Measurements from ENCODE around the gene ADSL.

ADSL gene

GRCh38 chr22:40326905-40327735 lies 19.2 kb upstream of the ADSL start:
- no peak for DNase-seq (ENCODE audit: low read depth in 2 of 2)

- DNase-seq (ENCODE audit: low read depth in 2 of 2): no peak
These were observed 17.5 kb upstream of the ADSL start for GRCh38 chr22:40328546-40329456.

- no peak for DNase-seq (ENCODE audit: low read depth in 2 of 2)
These were observed 16.8 kb upstream of the ADSL start for GRCh38 chr22:40329466-40329865.

DNA sequence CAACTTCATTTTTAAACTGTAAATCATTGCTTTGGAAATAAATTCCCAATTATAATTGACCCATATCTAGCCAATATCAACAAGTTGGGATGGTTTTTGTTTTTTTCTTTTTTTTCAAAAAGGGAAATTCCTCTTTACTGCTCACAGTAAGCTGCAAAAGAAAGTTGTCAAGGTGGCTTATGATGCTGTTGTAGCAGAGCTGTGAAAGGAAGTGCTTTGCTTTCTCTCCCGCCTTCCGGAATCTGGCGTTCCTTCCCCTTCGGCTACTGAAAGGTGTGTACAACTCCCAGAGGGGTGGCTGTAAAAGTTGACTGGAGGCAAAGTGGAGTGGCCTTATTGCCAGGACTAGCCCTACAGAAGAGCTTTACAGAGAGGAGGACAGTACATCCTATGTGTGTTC lies 16.2 kb upstream of the ADSL start:
- no peak for DNase-seq (ENCODE audit: low read depth in 2 of 2)

GRCh38 chr22:40330615-40331014 lies 15.7 kb upstream of the ADSL start:
- DNase-seq (ENCODE audit: low read depth in 2 of 2): no peak

DNA sequence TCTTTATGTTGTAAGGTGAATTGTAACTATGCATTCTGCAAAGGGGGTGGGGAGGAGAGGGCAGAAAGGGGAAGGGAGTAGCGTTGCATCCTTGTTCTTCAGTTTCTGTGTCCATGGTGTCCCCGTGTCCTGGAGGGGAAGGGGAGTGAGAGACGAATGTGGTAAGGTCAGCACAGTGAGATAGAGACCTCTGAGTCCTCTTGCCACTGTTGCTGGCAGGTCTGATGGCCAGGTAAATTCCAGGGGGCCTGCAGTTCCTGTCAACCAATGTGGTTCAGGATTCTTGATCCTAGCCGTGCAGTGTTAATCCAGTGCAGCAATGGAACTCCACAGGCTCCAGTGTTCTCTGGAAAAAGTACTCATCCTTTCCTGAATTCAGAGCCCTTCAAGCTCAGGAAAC lies 14.6 kb upstream of the ADSL start:
- no peak for DNase-seq (ENCODE audit: low read depth in 2 of 2)

DNA sequence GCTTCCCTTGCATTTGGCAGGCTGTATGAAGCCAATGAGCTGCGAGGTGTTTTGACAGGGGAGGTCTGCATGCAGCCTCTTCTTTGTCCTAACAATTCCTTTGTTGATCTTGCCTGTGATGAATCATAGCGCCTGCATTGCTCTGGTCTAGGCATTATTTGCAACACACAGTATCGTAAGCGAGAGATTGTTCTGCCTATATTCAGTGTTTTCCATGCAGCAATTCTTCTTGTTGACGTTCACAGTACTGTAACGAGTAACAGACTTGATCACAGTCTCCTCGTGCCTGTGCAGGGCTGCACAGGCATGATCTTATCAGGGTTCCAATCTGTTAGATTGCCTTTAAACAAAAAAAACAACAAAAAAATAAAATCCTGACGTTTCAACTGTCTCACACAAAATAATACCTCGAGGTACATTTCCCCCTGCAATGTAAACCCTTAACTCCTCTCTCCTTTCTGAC lies 13.9 kb upstream of the ADSL start:
- DNase-seq (ENCODE audit: low read depth in 2 of 2): no peak

DNA sequence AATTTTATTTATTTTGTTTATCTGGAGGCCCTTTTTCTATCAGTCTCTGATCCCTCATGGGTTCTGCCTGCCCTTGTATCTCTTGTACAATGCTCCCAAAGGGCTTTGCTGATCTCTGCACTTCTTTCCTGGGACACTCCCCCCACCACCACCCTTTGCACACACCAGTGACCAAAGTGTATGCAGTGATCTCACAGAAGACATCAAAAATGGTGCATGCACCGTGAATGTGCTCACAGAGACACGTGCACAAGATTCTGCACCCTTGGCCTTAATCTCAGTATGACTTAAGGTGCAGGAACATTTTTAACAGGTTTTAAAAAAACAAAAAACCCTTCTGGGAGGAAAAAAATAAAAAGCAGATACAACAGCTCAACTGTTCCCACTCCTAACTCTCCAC lies 12.2 kb upstream of the ADSL start:
- no peak for DNase-seq (ENCODE audit: low read depth in 2 of 2)

GRCh38 chr22:40334899-40335298 lies 11.4 kb upstream of the ADSL start:
- DNase-seq (ENCODE audit: low read depth in 2 of 2): no peak

DNA sequence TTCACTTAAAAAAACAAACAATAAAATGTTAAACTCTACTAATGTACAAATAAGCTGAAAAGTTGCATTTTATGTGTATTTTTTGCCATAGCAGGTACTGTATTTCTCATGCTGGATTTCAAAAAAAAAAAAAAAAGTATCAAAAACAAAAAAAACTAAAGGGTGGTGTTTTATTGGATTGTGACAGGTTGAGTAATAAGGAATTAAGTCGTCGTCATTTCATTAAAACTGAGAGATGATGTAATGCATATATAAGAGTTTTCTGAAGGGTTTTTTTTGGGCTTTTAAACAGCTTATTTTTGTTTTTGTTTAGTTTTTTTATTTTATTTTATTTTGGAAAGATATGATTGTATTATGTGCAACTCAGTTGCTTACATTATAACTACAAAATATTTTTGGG lies 10.9 kb upstream of the ADSL start:
- no peak for DNase-seq (ENCODE audit: low read depth in 2 of 2)

- DNase-seq (ENCODE audit: low read depth in 2 of 2): no peak
These were observed 6.3 kb upstream of the ADSL start for GRCh38 chr22:40340044-40340443.

DNA sequence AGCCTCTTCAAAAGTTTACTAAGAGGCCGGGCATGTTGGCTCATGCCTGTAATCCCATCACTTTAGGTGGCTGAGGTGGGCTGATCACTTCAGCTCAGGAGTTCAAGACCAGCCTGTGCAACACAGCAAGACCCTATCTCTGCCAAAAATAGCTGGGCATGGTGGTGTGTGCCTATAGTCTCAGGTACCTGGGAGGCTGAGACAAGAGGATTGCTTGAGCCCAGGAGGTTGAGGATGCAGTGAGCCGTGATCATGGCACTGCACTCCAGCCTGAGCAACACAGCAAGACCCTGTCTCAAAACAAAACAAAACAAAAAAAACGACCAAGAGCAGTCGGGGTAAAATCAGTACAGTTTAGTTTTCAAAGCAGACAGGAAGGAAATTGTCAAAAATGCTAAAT lies 4.7 kb upstream of the ADSL start:
- DNase-seq (ENCODE audit: low read depth in 2 of 2): no peak

DNA sequence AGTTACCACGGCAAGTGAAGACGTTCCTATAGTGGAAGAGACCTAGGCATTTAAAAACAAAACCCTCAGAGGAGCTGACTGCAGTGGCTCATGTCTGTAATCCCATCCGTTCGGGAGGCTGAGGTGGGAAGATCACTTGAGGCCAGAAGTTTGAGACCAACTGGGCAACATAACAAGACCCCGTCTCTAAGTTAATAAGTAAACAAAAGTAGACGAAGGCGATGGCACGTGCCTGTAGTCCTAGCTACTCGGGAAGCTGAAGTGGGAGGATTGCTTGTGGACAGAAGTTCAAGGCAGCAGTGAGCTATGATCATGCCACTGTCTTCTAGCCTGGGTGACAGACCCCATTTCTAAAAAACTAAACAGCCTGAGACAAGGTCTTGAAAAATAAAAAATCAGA lies 3.8 kb upstream of the ADSL start:
- DNase-seq (ENCODE audit: low read depth in 2 of 2): no peak

DNA sequence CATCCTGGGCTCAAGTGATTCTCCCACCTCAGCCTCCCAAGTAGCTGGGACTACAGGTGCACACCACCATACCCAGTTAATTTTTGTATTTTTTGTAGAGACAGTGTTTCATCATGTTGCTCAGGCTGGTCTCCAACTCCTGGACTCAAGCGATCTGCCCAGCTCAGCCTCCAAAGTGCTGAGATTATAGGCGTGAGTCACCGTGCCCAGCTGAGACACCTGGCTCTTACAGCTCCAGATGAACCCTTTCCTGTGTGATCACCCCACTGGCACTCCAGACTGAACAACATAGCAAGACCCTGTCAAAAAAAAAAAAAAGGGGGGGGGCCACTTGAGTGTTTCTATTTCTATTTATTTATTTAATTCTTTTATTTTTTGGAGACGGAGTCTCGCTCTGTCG lies 1.0 kb upstream of the ADSL start:
- DNase-seq (ENCODE audit: low read depth in 2 of 2): no peak

GRCh38 chr22:40345815-40346184 lies 500 bp upstream of the ADSL start:
- peak in 1 of 2 donors; percentile 38 for DNase-seq (ENCODE audit: low read depth in 2 of 2)

DNA sequence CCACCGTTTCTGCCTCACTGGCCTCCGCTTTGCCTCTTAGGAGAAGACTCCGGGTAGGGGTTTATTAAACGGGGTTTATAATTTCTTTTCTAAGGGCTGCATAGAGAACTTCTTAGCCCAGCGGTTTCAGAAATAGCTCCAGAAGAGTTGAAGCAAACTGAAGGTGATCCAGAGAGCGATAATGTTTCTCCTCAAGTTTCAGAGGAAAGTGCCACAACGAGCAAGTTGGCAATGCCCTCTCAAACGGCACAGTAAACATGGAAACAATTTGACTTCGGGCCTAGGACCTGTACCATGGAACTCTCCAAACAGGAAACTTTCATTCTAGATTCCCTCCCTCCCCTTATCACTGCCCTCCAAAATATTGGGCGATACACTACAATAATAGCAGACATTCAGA lies 1.0 kb downstream of the ADSL start:
- no peak for DNase-seq (ENCODE audit: low read depth in 2 of 2)

DNA sequence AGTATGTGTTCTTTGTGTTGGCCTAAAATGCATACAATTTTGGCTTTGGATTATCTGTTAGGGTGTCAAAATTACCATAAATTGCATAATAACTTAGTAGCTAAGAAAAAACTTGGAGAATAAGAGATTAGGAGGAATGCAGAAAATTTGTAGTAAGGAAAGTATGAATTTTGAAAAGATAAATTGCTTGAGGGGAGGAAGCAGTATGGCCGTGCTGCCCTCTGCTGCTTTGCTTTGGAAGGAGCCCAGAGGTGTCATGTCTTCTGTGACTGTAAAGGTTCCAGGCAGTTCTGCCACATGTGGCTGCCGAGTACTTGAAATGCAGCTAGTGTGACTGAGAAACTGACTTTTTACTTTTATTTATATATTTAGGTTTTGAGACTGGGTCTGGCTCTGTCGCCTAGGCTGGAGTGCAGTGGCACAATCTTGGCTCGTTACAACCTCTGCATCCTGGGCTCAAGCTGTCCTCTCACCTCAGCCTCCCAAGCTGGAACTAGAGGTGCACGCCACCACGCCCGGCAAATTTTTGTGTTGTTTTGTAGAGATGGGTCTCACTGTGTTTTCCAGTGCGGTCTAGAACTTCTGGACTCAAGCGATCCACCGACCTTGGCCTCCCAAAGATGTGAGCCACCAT lies 1.8 kb downstream of the ADSL start:
- DNase-seq (ENCODE audit: low read depth in 2 of 2): peak in 1 of 2 donors; percentile 29

DNA sequence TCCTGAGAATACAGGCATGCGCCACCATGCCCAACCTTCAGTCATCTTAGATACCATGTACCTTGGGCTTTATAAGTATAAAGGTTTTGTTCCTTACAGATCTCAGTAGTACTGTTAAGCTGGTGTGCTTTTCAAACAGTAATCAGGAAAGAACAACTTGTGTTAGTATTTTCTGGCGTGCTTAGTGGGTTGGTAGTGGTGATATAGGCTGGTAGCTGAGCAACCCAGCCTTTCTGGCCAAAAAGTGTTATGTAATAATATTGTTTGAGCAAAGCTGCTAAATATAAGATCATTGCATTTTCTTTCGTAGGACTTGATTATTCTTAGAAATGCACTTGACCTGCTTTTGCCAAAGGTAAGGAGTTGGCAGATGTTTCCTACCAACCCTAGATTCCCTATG lies 6.5 kb downstream of the ADSL start:
- no peak for DNase-seq (ENCODE audit: low read depth in 2 of 2)

DNA sequence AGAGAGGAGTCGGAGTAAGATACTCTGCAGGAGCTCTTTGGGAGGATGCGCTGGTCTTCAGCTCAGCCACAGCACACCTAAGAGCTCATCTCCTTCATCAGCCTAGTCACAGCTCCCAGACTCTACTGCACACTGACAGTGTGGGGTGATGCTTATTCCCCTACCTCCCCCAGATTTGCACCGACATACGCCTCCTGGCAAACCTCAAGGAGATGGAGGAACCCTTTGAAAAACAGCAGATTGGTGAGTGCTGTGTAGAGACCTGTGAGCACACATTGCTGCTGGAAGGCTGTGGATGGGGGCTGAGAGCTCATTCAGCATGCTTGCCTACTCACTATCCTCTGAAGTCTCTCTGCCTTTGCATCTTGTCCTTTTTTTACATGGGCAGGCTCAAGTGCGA lies 14.8 kb downstream of the ADSL start:
- DNase-seq (ENCODE audit: low read depth in 2 of 2): no peak

DNA sequence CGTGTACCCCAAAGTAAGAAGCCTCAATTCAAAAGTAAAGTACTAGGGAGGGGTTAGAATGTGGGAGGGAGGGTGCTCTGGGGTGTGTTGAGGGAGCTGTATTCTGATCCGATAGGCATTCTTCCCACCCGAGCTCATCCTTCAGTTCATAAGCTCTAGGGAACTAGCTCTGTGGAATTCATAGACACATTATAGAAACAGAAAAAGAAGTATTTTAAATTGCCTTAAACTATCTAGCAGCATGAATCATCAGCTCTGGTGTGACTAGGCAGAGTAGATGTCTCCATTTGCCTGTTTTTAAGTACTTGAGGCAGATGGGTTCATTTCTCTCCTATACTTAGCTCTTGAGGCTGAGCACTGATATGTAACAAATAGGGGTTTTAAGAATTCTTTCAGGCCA lies 16.8 kb downstream of the ADSL start:
- no peak for DNase-seq (ENCODE audit: low read depth in 2 of 2)

DNA sequence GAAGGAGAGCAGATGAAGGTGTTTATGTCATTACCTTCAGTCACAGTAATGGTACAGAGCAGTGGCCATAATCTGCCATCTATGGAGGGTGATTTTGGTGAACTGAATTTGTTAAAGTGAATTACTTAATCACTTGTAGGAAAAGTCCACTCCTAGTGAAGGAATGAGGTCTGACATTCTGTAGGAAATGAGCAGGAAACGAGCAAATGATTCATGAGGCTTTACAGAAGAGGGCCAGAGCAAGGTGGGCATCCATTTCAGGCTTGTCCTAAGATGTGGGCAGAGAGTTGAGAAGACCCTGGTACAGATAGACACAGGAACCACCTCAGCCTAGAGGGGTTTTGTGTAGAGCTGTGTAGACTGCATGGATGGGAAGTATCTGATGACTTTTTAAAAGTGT lies 18.1 kb downstream of the ADSL start:
- DNase-seq (ENCODE audit: low read depth in 2 of 2): no peak

DNA sequence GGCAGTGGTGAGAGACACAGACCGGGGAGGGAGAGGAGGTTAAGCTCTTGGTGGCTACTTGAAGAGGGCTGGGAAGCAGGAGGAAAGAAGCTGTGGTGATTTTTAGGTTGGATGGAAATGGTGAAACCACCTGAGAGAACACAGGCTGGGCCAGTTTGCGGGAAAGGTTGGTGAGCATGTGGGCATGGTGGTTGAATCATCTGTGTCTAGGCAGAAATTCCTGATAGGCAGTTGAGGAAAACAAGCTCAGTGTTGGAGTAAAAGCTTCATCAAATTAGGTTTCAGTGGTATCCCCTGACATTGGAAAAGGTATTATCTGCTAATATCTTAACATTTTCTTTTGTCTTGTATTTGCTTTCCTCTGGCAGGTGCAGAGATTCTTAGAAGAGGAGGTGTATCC lies 19.8 kb downstream of the ADSL start:
- no peak for DNase-seq (ENCODE audit: low read depth in 2 of 2)

- no peak for DNase-seq (ENCODE audit: low read depth in 2 of 2)
These were observed 21.0 kb downstream of the ADSL start for GRCh38 chr22:40367342-40367741.

Data from stimulated activated CD4-positive, alpha-beta T cell treated with anti-CD3 and anti-CD28 coated beads, Interleukin-1b, Interleukin-23, amount 100 ng/mL, for 1 hour (primary cell).